Endothelial cell of umbilical vein (primary cell): ENCODE measurements around the gene PRRT1. TPM values are rescaled to one million over a fixed set of nuclear protein-coding genes. Genes with fewer than 3 reads are reported as not detected.

Source experiments
- BruUV-seq: library from RNA; stranded (reverse); fragments of 400-500 nt; replicated peaks from 2 replicates; lab custom pipeline; 2021; lab: Mats Ljungman, UMichigan
- CTCF ChIA-PET: fragments of 300-600, 350-600 bp; sonication (Branson Sonifier 250); formaldehyde crosslinking; loops from one replicate; lab custom pipeline; 2021; ENCODE audit warnings: antibody characterized with exemption, inconsistent platforms; lab: Charles Lee
- POLR2A ChIA-PET: fragments of 300-600, 350-600 bp; sonication (Branson Sonifier 250); formaldehyde crosslinking; loops from one replicate; lab custom pipeline; 2021; ENCODE audit warnings: antibody characterized with exemption, inconsistent platforms; lab: Charles Lee
- DNase-seq: peaks from one replicate; pipeline ENCODE4 v3.0.0-alpha.2; 2011; ENCODE audit warnings: low read depth, low spot score
- FAIRE-seq: peaks from 2 replicates; lab custom pipeline; 2011; peaks lifted over from hg19 to GRCh38; lab: Jason Lieb, UNC
- H2AFZ ChIP-seq: 2 replicates; pipeline ENCODE4 v1.6.0; 2012; ENCODE audit warnings: low read depth, low read length, control low read depth, inconsistent platforms
- H3K27ac ChIP-seq: 2 replicates; pipeline ENCODE4 v1.5.1; 2011; ENCODE audit warnings: low read depth, mild to moderate bottlenecking, control low read depth, low read length, moderate library complexity; ENCODE audit not compliant: insufficient read depth
- H3K27me3 ChIP-seq, 2 experiments: 2 replicates each; pipeline versions ENCODE4 v1.6.0 to v1.6.1; 2011; ENCODE audit warnings: low read length in 2 of 2, mixed read lengths in 1 of 2; ENCODE audit not compliant: control insufficient read depth in 2 of 2, insufficient read depth in 2 of 2
- H3K36me3 ChIP-seq, 2 experiments: 2 replicates in 1 of 2; 3 replicates in 1 of 2; pipeline ENCODE4 v1.5.1; 2011; ENCODE audit warnings: low read length in 2 of 2, mild to moderate bottlenecking in 1 of 2, moderate library complexity in 1 of 2; ENCODE audit not compliant: control insufficient read depth in 2 of 2, insufficient read depth in 2 of 2; ENCODE audit errors: extremely low read depth in 1 of 2
- H3K4me1 ChIP-seq: 3 replicates; pipeline ENCODE4 v1.5.1; 2011; ENCODE audit warnings: mild to moderate bottlenecking, low read length; ENCODE audit not compliant: control insufficient read depth, insufficient read depth; ENCODE audit errors: extremely low read depth
- H3K4me2 ChIP-seq: 2 replicates; pipeline ENCODE4 v1.6.1; 2011; ENCODE audit warnings: low read length, control low read depth, mixed read lengths; ENCODE audit not compliant: insufficient read depth
- H3K4me3 ChIP-seq, 3 experiments: fragments of 200-600 bp in 1 of 3; sonication (generic), shearing (Covaris generic) in 1 of 3; replicated peaks in 1 of 3; 2 replicates each; pipeline ENCODE4 v1.5.1; 2011 to 2016; ENCODE audit warnings: control low read depth in 3 of 3, low read length in 3 of 3, mild to moderate bottlenecking in 2 of 3, inconsistent platforms in 1 of 3, low read depth in 1 of 3, moderate library complexity in 1 of 3; ENCODE audit not compliant: insufficient read depth in 1 of 3
- H3K79me2 ChIP-seq: 2 replicates; pipeline ENCODE4 v1.6.0; 2012; ENCODE audit warnings: low read length, inconsistent platforms; ENCODE audit not compliant: control insufficient read depth, insufficient read depth
- H3K9ac ChIP-seq: replicated peaks from 2 replicates; pipeline ENCODE3; 2011; ENCODE audit warnings: low read length, control low read depth; ENCODE audit not compliant: insufficient read depth; ENCODE audit errors: extremely low read depth
- H3K9me1 ChIP-seq: replicated peaks from 3 replicates; pipeline ENCODE4 v1.6.0; 2011; ENCODE audit warnings: mild to moderate bottlenecking, low read length; ENCODE audit not compliant: control insufficient read depth, insufficient read depth; ENCODE audit errors: extremely low read depth
- H3K9me3 ChIP-seq: replicated peaks from 2 replicates; pipeline ENCODE4 v1.5.1; 2012; ENCODE audit warnings: low read length, inconsistent platforms; ENCODE audit not compliant: control insufficient read depth, insufficient read depth
- H4K20me1 ChIP-seq: replicated peaks from 2 replicates; pipeline ENCODE3; 2011; ENCODE audit warnings: mild to moderate bottlenecking, low read length; ENCODE audit not compliant: control insufficient read depth, insufficient read depth; ENCODE audit errors: extremely low read depth
- EZH2 ChIP-seq: IDR thresholded peaks from 2 replicates; pipeline ENCODE4 v1.6.1; 2012; ENCODE audit warnings: borderline replicate concordance, low read depth, mild to moderate bottlenecking, moderate library complexity, low read length, inconsistent platforms; ENCODE audit not compliant: severe bottlenecking
- FOS ChIP-seq: IDR thresholded peaks from 2 replicates; pipeline ENCODE4 v1.6.1; 2011; ENCODE audit warnings: mild to moderate bottlenecking, low read length, moderate library complexity, borderline replicate concordance; ENCODE audit not compliant: insufficient read depth
- GATA2 ChIP-seq: IDR thresholded peaks from 2 replicates; pipeline ENCODE4 v1.7.0; 2011; ENCODE audit warnings: low read depth, mild to moderate bottlenecking, moderate library complexity, mixed read lengths, low read length; ENCODE audit not compliant: insufficient read length, insufficient read depth
- JUN ChIP-seq: IDR thresholded peaks from 2 replicates; pipeline ENCODE4 v1.6.1; 2011; ENCODE audit warnings: borderline replicate concordance, low read depth; ENCODE audit not compliant: insufficient read length, insufficient read depth
- MYC ChIP-seq: IDR thresholded peaks from one replicate; pipeline ENCODE4 v1.6.1; 2011; ENCODE audit warnings: mild to moderate bottlenecking, low read depth, low read length
- POLR2A ChIP-seq: IDR thresholded peaks from 2 replicates; pipeline ENCODE4 v1.6.1; 2012; ENCODE audit warnings: low read depth, mild to moderate bottlenecking, control low read depth, low read length
- POLR2AphosphoS5 ChIP-seq: IDR thresholded peaks from 2 replicates; pipeline ENCODE4 v1.6.1; 2012; ENCODE audit warnings: low read depth, mild to moderate bottlenecking, control low read depth, low read length, moderate library complexity; ENCODE audit not compliant: insufficient read depth
- dilution Hi-C: fragments of 300-500 bp; cut with MboI; formaldehyde crosslinking; loops from one replicate; pipeline ENCODE4 v1.15.0; 2019; ENCODE audit warnings: low sequenced_read_pairs; ENCODE audit not compliant: extremely low pct_ligation_motif_present
- intact Hi-C: fragments of 100-400 bp; cut with micrococcal nuclease; formaldehyde crosslinking; loops from one replicate; pipeline ENCODE4 v1.10.0; 2022
- polyA plus RNA-seq, 4 experiments: library from polyadenylated mRNA; depleted of rRNA in 3 of 4; stranded (reverse) in 3 of 4; unstranded in 1 of 4; fragments of >200 nt; gene quantifications; 2 replicates each; pipeline versions ENCODE4 v1.2.1 to v1.2.3, GENCODE V29; 2011 to 2012; ENCODE audit warnings: missing spikeins in 1 of 4
- total RNA-seq: library from RNA; stranded (reverse); gene quantifications from 2 replicates; pipeline ENCODE4 v1.2.3, GENCODE V29; 2021
- TF ChIP-seq, protein P1 (sequence below): IDR thresholded peaks from 2 replicates; pipeline ENCODE4 v1.6.1; 2011; ENCODE audit not compliant: insufficient read depth, insufficient read length
- TF ChIP-seq, protein P2 (sequence below), 2 donors: IDR thresholded peaks; 1 replicate in 1 of 2; 2 replicates in 1 of 2; pipeline ENCODE4 v1.5.1; 2011; ENCODE audit warnings: low read length in 2 of 2, mild to moderate bottlenecking in 2 of 2, moderate library complexity in 2 of 2, control low read depth in 1 of 2, inconsistent platforms in 1 of 2, low read depth in 1 of 2; ENCODE audit not compliant: insufficient read depth in 1 of 2; ENCODE audit errors: extremely low read depth in 1 of 2

PRRT1 gene
- total and polyA plus RNA-seq, 2 donors (not counting 3 experiments of a cell fraction or from before 2014, with no cell fraction given), result 0.55 to 1.3 TPM

DNA sequence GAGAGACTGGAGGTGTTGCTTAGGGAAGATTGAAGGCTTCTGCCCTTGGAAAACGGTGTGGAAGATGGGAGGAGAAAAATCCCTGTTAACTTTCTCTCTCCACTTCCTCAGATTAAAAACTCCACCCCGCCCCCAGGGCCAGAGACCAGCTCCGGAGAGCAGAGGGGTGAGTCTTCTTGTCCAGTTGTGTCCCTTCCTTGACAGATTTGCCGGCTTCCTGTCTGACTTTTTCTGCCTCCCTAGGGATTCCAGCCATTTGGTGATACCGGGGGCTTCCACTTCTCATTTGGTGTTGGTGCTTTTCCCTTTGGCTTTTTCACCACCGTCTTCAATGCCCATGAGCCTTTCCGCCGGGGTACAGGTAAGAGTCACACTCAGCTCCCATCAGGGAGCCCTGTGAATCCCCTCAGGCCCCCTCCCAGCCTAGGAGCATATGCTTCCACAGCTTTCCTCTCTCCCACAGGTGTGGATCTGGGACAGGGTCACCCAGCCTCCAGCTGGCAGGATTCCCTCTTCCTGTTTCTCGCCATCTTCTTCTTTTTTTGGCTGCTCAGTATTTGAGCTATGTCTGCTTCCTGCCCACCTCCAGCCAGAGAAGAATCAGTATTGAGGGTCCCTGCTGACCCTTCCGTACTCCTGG lies 28.1 kb upstream of the PRRT1 start:
- Histone ChIP-seq H3K79me2 (peaks cover 14% of the 10 kb centered on the region), H2AFZ (no peak overlapping the region), H3K27me3 (no peaks in the 10 kb centered on the region), H3K27ac (no peak overlapping the region), H3K4me3 (no peak overlapping the region), H4K20me1 (no peaks in the 10 kb centered on the region), H3K9me3 (no peaks in the 10 kb centered on the region), H3K9me1 (no peaks in the 10 kb centered on the region), H3K4me2 (no peak overlapping the region), H3K4me1 (peaks cover 27% of the 10 kb centered on the region), H3K9ac (no peak overlapping the region), H3K36me3 (peaks cover 3 to 20% of the 10 kb centered on the region in 2 experiments)
- ChIA-PET POLR2A (interaction anchor here (0.7 kb wide), 1 partner anchor 18 kb away, joined by 3 read pairs; no protein-coding TSS in a partner anchor), CTCF (interaction anchor here (1.4 to 1.6 kb wide), 2 partner anchors 12 to 16 kb away, joined by 3 to 8 read pairs; partner anchors contain the start of gene GPSM3)
- FAIRE-seq (no peak), DNase-seq (no peak)
- TF ChIP-seq GATA2, result no peak
- no peak for TF ChIP-seq JUN
- TF ChIP-seq POLR2A, result no peak
- TF ChIP-seq FOS, result no peak
- no peak for TF ChIP-seq EZH2
- no peak for TF ChIP-seq POLR2AphosphoS5
- no peak for TF ChIP-seq MYC
- TF ChIP-seq, protein P1, sequence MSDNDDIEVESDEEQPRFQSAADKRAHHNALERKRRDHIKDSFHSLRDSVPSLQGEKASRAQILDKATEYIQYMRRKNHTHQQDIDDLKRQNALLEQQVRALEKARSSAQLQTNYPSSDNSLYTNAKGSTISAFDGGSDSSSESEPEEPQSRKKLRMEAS, result no peak
- TF ChIP-seq, protein P2, sequence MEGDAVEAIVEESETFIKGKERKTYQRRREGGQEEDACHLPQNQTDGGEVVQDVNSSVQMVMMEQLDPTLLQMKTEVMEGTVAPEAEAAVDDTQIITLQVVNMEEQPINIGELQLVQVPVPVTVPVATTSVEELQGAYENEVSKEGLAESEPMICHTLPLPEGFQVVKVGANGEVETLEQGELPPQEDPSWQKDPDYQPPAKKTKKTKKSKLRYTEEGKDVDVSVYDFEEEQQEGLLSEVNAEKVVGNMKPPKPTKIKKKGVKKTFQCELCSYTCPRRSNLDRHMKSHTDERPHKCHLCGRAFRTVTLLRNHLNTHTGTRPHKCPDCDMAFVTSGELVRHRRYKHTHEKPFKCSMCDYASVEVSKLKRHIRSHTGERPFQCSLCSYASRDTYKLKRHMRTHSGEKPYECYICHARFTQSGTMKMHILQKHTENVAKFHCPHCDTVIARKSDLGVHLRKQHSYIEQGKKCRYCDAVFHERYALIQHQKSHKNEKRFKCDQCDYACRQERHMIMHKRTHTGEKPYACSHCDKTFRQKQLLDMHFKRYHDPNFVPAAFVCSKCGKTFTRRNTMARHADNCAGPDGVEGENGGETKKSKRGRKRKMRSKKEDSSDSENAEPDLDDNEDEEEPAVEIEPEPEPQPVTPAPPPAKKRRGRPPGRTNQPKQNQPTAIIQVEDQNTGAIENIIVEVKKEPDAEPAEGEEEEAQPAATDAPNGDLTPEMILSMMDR (IDR thresholded peaks at IDR 0.05; ENCODE audit: extremely low read depth in 1 of 2, insufficient read depth in 1 of 2, low read depth in 1 of 2, low read length in 2 of 2), result no peak
- dilution Hi-C loops, result no loop called here
- intact Hi-C loops, result loop anchor here (5.0 kb wide), 2 partner anchors 223 to 792 kb away; partner anchors contain the start of genes NELFE and SKIC2
- BruUV-seq, result no TSS peak
